ENCODE results near the gene NANOS2. TPM values are rescaled to one million over a fixed set of nuclear protein-coding genes. Genes with fewer than 3 reads are reported as not detected.
A peak's percentile ranks its signal among the peaks of the same experiment; 100 is the strongest.

The NANOS2 gene
- total and polyA plus RNA-seq, 2 of the 13 experiments (the other 11 are each of a cell fraction or from before 2014, with no cell fraction given): not detected

GRCh38 chr19:45882652-45883585 lies 31.7 kb downstream of the NANOS2 start (continued):
- TF ChIP-seq ZNF800 (CRISPR knock-in tag; IDR thresholded peaks at IDR 0.05) (no peak), ZNF503 (CRISPR knock-in tag; IDR thresholded peaks at IDR 0.05) (peak; percentile 78; the same call in 1 of the 2 replicates), ZNF547 (CRISPR knock-in tag; IDR thresholded peaks at IDR 0.05) (0 out of 2 replicates have a peak, but pooled peaks have one; percentile 27), SALL1 (CRISPR knock-in tag; IDR thresholded peaks at IDR 0.05) (peak; percentile 80), MBNL3 (CRISPR knock-in tag; conservative IDR thresholded peaks at IDR 0.05) (peak; percentile 73; the same call in 1 of the 2 replicates), HOXA3 (CRISPR knock-in tag; IDR thresholded peaks at IDR 0.05) (peak; percentile 72), SKI (IDR thresholded peaks at IDR 0.05; ENCODE audit: partially characterized antibody) (peak; percentile 78), ERF (CRISPR knock-in tag; IDR thresholded peaks at IDR 0.05) (peak; percentile 83; the same call in 1 of the 2 replicates), NFE2 (CRISPR knock-in tag; IDR thresholded peaks at IDR 0.05) (0 out of 2 replicates have a peak, but pooled peaks have one; percentile 3), CHCHD3 (CRISPR knock-in tag; IDR thresholded peaks at IDR 0.05) (no peak; the same call in 1 of the 2 replicates), U2AF1 (optimal IDR thresholded peaks at IDR 0.05; ENCODE audit: low read depth, low read length) (no peak), TEAD3 (CRISPR knock-in tag; optimal IDR thresholded peaks at IDR 0.05; ENCODE audit: borderline replicate concordance) (peak; percentile 85), SOX5 (CRISPR knock-in tag; IDR thresholded peaks at IDR 0.05; ENCODE audit: borderline replicate concordance) (peak; percentile 64), HES4 (CRISPR knock-in tag; IDR thresholded peaks at IDR 0.05; ENCODE audit: borderline replicate concordance) (no peak), PCBP2 (optimal IDR thresholded peaks at IDR 0.05; ENCODE audit: low read depth, low read length, poor library complexity, severe bottlenecking) (no peak), RFX1 (IDR thresholded peaks at IDR 0.05) (no peak), MIER3 (CRISPR knock-in tag; IDR thresholded peaks at IDR 0.05; ENCODE audit: borderline replicate concordance) (peak; percentile 90), ZFP36 (IDR thresholded peaks at IDR 0.05; ENCODE audit: borderline replicate concordance, low read depth, low read length, partially characterized antibody) (peak; percentile 8), NFIB (CRISPR knock-in tag; IDR thresholded peaks at IDR 0.05; ENCODE audit: borderline replicate concordance) (no peak), ZBTB7B (CRISPR knock-in tag; IDR thresholded peaks at IDR 0.05) (peak; percentile 86), ZSCAN21 (CRISPR knock-in tag; IDR thresholded peaks at IDR 0.05; ENCODE audit: borderline replicate concordance) (peak; percentile 65; the same call in 1 of the 2 replicates), CENPT (CRISPR knock-in tag; IDR thresholded peaks at IDR 0.05; ENCODE audit: low read depth) (no peak)
- TF ChIP-seq, protein P1, sequence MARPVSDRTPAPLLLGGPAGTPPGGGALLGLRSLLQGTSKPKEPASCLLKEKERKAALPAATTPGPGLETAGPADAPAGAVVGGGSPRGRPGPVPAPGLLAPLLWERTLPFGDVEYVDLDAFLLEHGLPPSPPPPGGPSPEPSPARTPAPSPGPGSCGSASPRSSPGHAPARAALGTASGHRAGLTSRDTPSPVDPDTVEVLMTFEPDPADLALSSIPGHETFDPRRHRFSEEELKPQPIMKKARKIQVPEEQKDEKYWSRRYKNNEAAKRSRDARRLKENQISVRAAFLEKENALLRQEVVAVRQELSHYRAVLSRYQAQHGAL (CRISPR knock-in tag; IDR thresholded peaks at IDR 0.05; ENCODE audit: not compliant biosample characterization): no peak
- TF ChIP-seq, protein P2, sequence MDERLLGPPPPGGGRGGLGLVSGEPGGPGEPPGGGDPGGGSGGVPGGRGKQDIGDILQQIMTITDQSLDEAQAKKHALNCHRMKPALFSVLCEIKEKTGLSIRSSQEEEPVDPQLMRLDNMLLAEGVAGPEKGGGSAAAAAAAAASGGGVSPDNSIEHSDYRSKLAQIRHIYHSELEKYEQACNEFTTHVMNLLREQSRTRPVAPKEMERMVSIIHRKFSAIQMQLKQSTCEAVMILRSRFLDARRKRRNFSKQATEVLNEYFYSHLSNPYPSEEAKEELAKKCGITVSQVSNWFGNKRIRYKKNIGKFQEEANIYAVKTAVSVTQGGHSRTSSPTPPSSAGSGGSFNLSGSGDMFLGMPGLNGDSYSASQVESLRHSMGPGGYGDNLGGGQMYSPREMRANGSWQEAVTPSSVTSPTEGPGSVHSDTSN (CRISPR knock-in tag; IDR thresholded peaks at IDR 0.05): no peak

Measured in HepG2 (cell line).